Measurements from ENCODE around the gene DTWD2.
"Not testable (repeated sequence)": the region's sequence is repeated elsewhere in the genome, so short reads cannot be mapped to it uniquely, and the experiment has no call there.

DTWD2 gene

DNA sequence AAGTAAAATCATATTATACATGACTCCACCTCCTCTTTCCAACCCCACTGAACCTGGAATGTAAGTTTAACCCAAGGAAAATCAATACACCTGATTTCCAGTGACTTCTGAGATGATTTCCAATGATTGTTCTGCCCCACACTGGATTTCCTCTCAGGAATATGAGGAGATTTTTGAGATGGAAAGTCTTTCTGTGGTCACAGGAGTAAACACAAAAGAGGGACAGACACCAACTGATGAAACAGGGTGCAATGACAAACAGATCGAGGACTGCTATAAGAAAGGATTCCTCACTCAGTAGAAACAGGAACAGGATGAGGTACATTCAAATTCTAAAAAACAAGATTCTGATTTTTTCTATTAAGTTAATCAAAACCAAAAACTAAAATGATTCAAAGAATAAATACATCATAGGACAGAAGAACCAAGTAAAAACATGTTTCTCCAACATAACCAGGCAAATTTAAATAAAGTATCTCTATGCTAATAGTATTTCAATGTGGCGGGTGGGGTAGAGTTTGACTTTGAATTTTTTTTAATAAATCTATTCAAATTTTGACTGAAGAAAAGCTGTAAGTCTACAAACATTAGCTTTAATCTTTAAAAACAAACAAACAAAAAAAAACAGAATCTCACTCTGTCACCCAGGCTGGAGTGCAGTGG is 42.1 kb downstream of the DTWD2 start:
- no peak for DNase-seq

DNA sequence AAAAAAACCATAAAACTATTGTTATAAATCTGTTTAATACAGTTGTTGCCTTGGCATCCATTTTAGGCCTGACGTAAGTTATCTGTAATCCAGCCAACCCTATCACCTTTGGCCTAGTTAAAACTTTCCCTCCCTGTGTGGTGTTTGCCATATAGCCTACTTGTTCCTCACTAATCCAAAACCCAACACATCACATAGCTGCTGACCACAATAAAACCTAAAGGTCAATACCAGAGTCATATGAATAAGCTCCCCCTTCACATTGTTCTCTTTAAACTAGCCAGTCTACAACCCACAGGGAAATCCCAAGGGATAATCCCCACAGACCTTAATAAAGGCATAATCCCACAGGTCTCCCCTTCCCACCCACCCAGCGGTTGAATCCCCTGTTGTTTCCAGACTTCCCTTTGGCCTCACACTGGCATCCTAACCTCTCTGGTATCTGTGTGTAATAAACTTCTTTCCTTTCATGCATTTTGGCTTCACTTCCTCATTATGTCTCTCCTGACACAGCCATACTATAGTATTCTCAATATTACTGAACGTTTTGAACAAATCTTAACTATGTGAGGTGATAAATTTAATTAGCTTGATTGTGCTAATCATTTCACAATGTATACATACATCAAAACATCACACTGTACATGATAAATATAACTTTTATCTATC is 50.8 kb downstream of the DTWD2 start:
- DNase-seq = no peak

- DNase-seq = no peak
Observed at GRCh38 chr5:118933703-118934102, 54.6 kb downstream of the DTWD2 start.

DNA sequence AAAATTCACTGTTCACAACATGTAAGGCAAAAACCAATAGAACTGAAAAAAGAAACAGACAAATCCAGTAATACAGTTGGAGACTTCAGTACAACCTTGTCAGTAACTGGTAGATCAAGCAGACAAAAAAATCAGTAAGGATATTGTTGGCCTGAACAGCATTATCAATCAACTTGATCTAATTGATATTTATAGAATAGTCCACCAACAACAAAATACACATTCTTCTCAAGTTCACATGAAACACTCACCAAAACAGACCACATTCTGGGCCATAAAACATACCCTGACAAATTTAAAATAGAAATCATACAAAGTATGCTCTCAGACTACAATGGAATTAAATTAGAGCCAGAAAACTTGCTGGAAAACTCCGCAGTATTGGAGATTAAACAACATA is 56.8 kb downstream of the DTWD2 start:
- no peak for DNase-seq

GRCh38 chr5:118924006-118924389 is 64.3 kb downstream of the DTWD2 start:
- DNase-seq = no peak

DNA sequence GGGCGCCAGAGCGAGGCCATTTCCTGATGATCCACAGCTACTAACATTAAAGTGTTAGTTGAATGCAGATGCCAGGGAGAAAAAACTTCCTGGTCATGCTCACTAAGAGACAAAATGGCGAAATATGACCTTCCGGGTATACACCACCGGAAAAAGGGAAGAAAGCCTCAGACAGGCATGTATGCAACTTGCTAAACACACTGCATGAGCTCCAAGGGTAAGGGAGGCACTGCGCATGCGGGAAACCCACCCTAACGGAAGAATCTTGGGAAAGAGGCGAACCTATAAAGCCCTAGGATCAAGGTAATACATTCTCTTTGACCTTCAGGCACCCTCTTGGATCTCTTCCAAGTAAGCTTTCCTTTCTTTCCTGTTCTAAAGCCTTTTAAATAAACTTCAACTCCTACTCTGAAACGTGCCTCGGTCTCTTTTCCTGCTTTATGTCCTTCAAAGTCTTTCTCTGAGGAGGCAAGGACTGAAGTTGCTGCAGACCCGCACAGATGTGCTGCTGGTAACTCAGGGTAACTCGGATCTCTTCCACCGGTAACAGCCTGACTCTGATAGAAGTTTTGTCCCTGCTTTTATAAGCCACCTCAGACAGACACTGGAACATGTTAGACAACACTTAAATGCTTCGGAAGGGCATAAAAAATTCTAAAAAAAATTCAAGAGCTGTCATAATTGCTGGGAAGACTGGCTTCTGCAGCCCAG is 64.9 kb downstream of the DTWD2 start:
- no peak for DNase-seq

DNA sequence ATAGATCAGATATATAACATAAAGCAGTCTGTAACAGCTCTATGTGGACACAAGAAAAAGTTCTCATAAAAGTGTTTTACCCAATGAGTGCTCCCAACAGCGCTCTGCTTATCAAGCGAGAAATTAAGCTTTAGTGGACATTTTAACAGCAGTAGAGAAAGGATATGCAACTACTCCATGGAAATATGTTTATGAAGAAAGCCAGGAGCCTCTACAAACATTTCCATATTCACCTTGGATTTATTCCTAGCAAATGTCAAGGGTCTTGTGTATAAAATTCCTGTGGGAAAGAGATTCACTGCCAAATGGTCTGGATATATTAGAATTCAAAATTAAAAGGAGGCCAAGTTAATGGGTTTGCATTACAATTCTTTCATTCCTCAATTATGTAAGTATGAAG is 66.5 kb downstream of the DTWD2 start:
- DNase-seq = no peak

GRCh38 chr5:118919016-118919415 is 69.3 kb downstream of the DTWD2 start:
- no peak for DNase-seq

DNA sequence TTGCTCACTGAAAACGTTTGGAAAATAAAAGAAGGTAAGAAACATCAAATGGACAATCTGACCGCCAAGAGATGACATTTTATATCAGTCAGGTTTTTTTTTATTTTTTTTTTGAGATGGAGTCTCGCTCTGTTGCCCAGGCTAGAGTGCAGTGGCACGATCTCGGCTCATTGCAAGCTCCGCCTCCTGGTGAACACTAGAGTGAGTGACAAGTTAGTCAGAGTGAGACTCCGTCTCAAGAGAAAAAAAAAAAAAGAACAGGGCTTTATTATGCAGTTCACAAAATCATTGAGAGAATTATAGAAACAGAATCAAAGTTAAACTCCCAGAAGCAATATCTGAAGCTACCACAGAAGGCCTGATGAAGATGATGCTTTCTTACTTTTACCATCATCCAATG is 70.1 kb downstream of the DTWD2 start:
- DNase-seq = no peak

DNA sequence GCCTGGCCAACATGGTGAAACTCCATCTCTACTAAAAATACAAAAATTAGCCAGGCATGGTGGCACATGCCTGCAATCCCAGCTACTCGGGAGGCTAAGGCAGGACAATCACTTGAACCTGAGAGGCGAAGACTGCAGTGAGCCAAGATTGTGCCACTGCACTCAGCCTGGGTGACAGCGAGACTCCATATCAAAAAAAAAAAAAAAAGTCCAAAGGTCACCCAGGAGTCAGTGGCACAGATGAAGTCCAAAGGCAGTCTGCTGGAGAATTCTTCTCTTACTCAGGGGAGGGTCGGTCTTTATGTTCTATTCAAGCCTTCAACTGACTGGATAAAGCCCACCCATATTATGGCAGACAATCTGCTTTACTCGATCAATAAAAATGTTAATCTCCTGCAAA is 80.8 kb downstream of the DTWD2 start:
- not testable (repeated sequence) for DNase-seq

- DNase-seq = no peak
Observed at GRCh38 chr5:118906947-118907346, 81.4 kb downstream of the DTWD2 start.

GRCh38 chr5:118905196-118905595 is 83.2 kb downstream of the DTWD2 start:
- no peak for DNase-seq

GRCh38 chr5:118902656-118903438 is 85.5 kb downstream of the DTWD2 start:
- DNase-seq = no peak

DNA sequence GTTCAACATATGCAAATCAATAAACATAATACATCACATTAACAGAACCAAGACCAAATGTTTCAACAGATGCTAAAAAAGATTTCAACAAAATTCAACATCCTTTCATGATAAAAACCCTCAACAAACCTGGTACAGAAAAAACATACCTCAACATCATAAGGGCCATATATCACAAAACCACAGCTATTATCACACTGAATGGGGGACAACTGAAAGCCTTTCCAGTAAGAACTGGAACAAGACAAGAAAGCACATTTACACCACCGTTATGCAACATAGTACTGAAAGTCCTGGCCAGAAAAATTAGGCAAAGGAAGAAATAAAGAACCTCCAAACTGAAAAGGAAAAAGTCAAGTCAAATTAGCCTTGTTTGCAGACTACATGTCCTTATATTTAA is 93.6 kb downstream of the DTWD2 start:
- DNase-seq = no peak

DNA sequence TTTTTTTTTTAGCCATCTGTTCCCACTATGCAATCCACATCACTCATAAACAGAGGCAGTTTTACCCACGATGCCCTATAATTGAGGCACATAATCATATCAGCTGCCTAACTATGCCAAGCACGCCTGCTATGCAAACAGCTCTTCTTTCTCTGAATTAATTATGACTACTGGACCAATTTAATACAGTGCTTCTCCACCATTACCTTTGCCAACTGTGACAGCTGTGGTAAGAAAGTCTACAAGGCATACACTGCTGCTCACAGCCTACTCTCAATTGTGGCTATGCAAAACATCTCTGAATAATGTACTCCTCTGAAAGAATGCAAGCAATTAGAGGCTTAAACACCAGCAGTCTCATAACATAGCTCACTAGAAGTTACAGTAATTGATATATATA is 97.1 kb downstream of the DTWD2 start:
- no peak for DNase-seq

GRCh38 chr5:118889165-118889564 is 99.2 kb downstream of the DTWD2 start:
- no peak for DNase-seq

DNA sequence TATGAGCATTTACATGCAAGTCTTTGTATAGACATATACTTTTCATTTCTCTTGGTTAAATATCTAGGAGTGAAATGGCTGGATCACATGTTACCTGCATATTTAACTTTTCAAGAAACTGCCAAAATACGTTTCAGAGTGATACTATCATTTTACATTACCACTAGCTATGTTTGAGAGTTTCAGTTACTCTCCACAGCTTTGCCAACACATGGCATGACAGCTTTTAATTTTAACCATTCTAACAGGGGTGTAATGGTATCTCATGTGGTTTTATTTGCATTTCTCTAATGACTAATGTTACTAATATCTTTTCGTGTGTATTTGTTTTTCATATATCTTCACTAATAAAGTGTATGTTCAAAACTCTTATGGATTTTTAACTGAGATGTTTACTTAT is 99.8 kb downstream of the DTWD2 start:
- DNase-seq = no peak

DNA sequence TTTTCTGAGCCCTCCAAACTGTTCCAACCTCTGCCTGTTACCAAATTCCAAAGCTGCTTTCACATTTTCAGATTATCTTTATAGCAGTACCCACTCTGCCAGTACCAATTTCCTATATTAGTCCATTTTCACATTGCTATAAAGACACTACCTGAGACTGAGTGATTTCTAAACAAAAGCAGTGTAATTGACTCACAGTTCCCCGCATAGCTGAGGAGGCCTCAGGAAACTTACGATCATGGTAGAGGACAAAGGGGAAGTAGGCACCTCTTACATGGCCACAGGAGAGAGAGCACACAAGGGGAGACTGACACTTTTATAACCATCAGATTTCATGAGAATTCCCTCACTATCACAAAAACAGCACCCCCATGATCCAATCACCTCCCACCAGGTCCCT is 105.0 kb downstream of the DTWD2 start:
- no peak for DNase-seq

DNA sequence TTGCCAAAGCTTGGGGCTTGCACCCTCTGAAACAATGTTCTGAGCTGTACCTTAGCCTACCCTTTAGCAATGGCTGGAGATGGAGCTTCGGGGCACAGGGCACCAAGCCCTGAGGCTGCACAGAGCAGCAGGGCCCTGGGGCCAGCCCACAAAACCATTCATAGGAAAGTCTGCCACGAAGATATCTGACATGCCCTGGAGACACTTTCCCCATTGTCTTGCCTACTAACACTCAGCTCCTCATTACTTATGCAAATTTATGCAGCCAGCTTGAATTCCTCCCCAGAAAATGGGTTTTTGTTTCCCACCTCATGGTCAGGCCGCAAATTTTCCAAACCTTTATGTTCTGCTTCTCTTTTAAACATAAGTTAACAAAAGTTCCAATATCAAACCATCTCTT is 105.7 kb downstream of the DTWD2 start:
- DNase-seq = no peak

GRCh38 chr5:118876852-118877251 is 111.5 kb downstream of the DTWD2 start:
- DNase-seq = not testable (repeated sequence)

- DNase-seq = no peak
Observed at GRCh38 chr5:118875131-118875530, 113.2 kb downstream of the DTWD2 start.

GRCh38 chr5:118873417-118873816 is 114.9 kb downstream of the DTWD2 start:
- no peak for DNase-seq

DNA sequence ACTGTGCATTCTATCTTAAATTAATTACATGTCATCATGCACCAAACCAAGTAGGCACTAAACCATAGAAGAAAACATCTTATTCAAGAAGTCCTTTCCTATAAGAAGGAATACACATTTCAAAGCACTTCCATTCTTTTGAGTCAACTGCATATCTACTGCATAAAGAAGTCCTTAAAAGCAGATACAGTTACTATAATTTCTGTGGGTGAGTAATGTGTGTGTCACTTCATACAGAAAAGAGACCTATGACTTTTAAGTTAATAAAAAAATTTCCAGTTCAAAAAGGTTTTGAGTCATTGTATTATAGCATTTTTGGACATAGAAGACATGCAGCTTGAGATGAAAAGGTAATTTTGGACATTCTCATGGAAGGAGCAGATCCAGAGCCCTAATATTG is 125.0 kb downstream of the DTWD2 start:
- DNase-seq = no peak

DNA sequence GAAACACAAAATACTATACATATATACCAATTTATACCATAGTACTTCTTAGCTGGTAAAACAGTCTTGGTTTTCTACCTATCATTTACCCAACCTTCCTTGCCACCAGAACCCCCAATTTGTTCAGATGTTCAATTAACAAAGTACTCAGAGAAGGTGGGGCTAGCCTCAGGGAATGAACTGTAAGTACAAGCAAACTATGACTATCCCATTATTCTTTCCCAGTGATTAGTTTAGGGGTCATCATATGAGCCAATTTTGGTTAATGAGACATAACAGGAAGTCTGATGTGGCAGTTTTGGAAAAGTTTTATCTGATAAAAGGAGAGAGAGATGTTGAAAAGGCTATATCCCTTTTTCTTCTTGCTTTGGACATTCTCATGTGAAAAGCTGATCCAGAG is 125.8 kb downstream of the DTWD2 start:
- no peak for DNase-seq

All from stimulated activated CD4-positive, alpha-beta T cell treated with anti-CD3 and anti-CD28 coated beads, Interleukin-2, amount 100 ng/mL, for 48 hours (primary cell).